PC-3 (cell line): Measurements from ENCODE around the gene THOC2. TPM values are rescaled to one million over a fixed set of nuclear protein-coding genes. Genes with fewer than 3 reads are reported as not detected.
"Not testable (repeated sequence)": the region's sequence is repeated elsewhere in the genome, so short reads cannot be mapped to it uniquely, and the experiment has no call there.

ENCODE experiments used
- ATAC-seq: fragments of 200-7000 bp; cut with Tn5 transposase; 2 replicates; pipeline ENCODE4 v1.9.1; 2020; ENCODE audit warnings: mild to moderate bottlenecking, moderate library complexity
- BruUV-seq: library from RNA; stranded (reverse); fragments of 400-500 nt; replicated peaks from 2 replicates; lab custom pipeline; 2021; lab: Mats Ljungman, UMichigan
- CTCF ChIA-PET: fragments of 300-600 bp; sonication (Branson Sonifier 250); formaldehyde crosslinking; loops from one replicate; lab custom pipeline; 2022; ENCODE audit warnings: antibody characterized with exemption; lab: Charles Lee
- POLR2A ChIA-PET: fragments of 300-600 bp; sonication (Branson Sonifier 250); formaldehyde crosslinking; loops from one replicate; lab custom pipeline; 2022; ENCODE audit warnings: antibody characterized with exemption; ENCODE audit not compliant: unreplicated experiment; lab: Charles Lee
- DNase-seq: peaks from one replicate; pipeline ENCODE4 v3.0.0-alpha.2; 2015
- H2AFZ ChIP-seq: fragments of 300-600 bp; sonication (generic); 2 replicates; pipeline ENCODE4 v1.6.0; 2016; ENCODE audit warnings: antibody characterized with exemption, low read length
- H3F3A ChIP-seq: fragments of 300-600 bp; sonication (generic); one replicate; pipeline ENCODE4 v1.6.0; 2017; ENCODE audit warnings: antibody characterized with exemption, low read length, control low read depth, mild to moderate bottlenecking; ENCODE audit not compliant: unreplicated experiment
- H3K27ac ChIP-seq: fragments of 300-600 bp; sonication (generic); 2 replicates; pipeline ENCODE4 v1.5.1; 2016; ENCODE audit warnings: mild to moderate bottlenecking, low read length
- H3K27me3 ChIP-seq: fragments of 300-600 bp; sonication (generic); 2 replicates; pipeline ENCODE4 v1.6.1; 2016; ENCODE audit warnings: low read length, mixed read lengths
- H3K36me3 ChIP-seq: fragments of 300-600 bp; sonication (generic); 2 replicates; pipeline ENCODE4 v1.6.1; 2016; ENCODE audit warnings: low read depth, mixed run types, low read length, mixed read lengths
- H3K4me1 ChIP-seq: fragments of 300-600 bp; sonication (generic); 2 replicates; pipeline ENCODE4 v1.5.1; 2016; ENCODE audit warnings: low read length; ENCODE audit not compliant: insufficient read depth
- H3K4me2 ChIP-seq: fragments of 300-600 bp; sonication (generic); 2 replicates; pipeline ENCODE4 v1.6.0; 2016; ENCODE audit warnings: low read length
- H3K4me3 ChIP-seq: fragments of 300-600 bp; sonication (generic); 2 replicates; pipeline ENCODE4 v1.5.1; 2016; ENCODE audit warnings: mild to moderate bottlenecking, low read length, mixed read lengths
- H3K79me2 ChIP-seq: fragments of 300-600 bp; sonication (generic); 2 replicates; pipeline ENCODE4 v1.6.1; 2017; ENCODE audit warnings: low read length, mixed read lengths
- H3K9ac ChIP-seq: fragments of 300-600 bp; sonication (generic); 2 replicates; pipeline ENCODE4 v1.6.0; 2016; ENCODE audit warnings: mild to moderate bottlenecking, low read length
- H3K9me2 ChIP-seq: fragments of 300-600 bp; sonication (generic); replicated peaks from 2 replicates; pipeline ENCODE4 v1.6.1; 2016; ENCODE audit warnings: mixed run types, low read length, mixed read lengths
- H3K9me3 ChIP-seq: fragments of 300-600 bp; sonication (generic); 2 replicates; pipeline ENCODE4 v1.6.1; 2016; ENCODE audit warnings: low read length, mixed read lengths
- H4K20me1 ChIP-seq: fragments of 300-600 bp; sonication (generic); 2 replicates; pipeline ENCODE4 v1.6.1; 2016; ENCODE audit warnings: low read length, mixed read lengths
- CTCF ChIP-seq: fragments of 300-600 bp; sonication (generic); conservative IDR thresholded peaks from 2 replicates; pipeline ENCODE4 v1.5.1; 2017; ENCODE audit warnings: antibody characterized with exemption, low read depth, mild to moderate bottlenecking, low read length
- EZH2 ChIP-seq: fragments of 300-600 bp; sonication (generic); IDR thresholded peaks from one replicate; pipeline ENCODE4 v1.6.1; 2017; ENCODE audit warnings: antibody characterized with exemption, mild to moderate bottlenecking, low read length; ENCODE audit not compliant: unreplicated experiment
- EZH2phosphoT487 ChIP-seq: fragments of 300-600 bp; sonication (generic); IDR thresholded peaks from 2 replicates; pipeline ENCODE4 v1.6.1; 2018; ENCODE audit warnings: mild to moderate bottlenecking, antibody characterized with exemption, low read length, borderline replicate concordance
- intact Hi-C: fragments of 100-400 bp; cut with micrococcal nuclease; formaldehyde crosslinking; loops from 2 replicates; pipeline ENCODE4 v1.9.0; 2023
- total RNA-seq: library from RNA; depleted of rRNA; stranded (reverse); fragments of >200 nt; gene quantifications from 2 replicates; pipeline ENCODE4 v1.2.3, GENCODE V29; 2014

THOC2 gene
- total RNA-seq, 1 experiment from 2014 or later, result 69.1 TPM

- no TSS peak for BruUV-seq
- no peak overlapping the region for H2AFZ ChIP-seq
- H3K27ac ChIP-seq, result peak overlapping the region; percentile 86
- CTCF ChIA-PET, result no interaction called here
- peak overlapping the region; percentile 54 for H3K4me2 ChIP-seq
- H3K4me1 ChIP-seq, result peaks cover 13% of the 10 kb centered on the region
- no peaks in the 10 kb centered on the region for H3K9me2 ChIP-seq
- ATAC-seq, result peak; percentile 98
- DNase-seq, result peak; percentile 69
- no peak overlapping the region for H3K4me3 ChIP-seq
- H3K9me3 ChIP-seq, result no peaks in the 10 kb centered on the region
- intact Hi-C loops, result no loop called here
- H4K20me1 ChIP-seq, result peaks cover 21% of the 10 kb centered on the region; the same call in 1 of the 2 replicates
- no peaks in the 10 kb centered on the region for H3K27me3 ChIP-seq
- peaks cover 100% of the 10 kb centered on the region for H3K79me2 ChIP-seq
- no peak overlapping the region for H3K9ac ChIP-seq
- POLR2A ChIA-PET, result interaction anchor here (0.6 kb wide), 1 partner anchor 11 kb away, joined by 4 read pairs; no protein-coding TSS in a partner anchor
- TF ChIP-seq CTCF (no peak), EZH2 (no peak), EZH2phosphoT487 (no peak)
- H3F3A ChIP-seq, result no peaks in the 10 kb centered on the region
- peaks cover 5% of the 10 kb centered on the region; the same call in 1 of the 2 replicates for H3K36me3 ChIP-seq
Observed at GRCh38 chrX:123720486-123720885, 12.4 kb downstream of the THOC2 start.

GRCh38 chrX:123713841-123714240 is 19.0 kb downstream of the THOC2 start:
- Histone ChIP-seq H3K9me2 (no peaks in the 10 kb centered on the region), H3K4me2 (peak overlapping the region; percentile 26), H3K4me1 (peaks cover 17% of the 10 kb centered on the region), H3K27me3 (no peaks in the 10 kb centered on the region), H2AFZ (no peak overlapping the region), H3K9ac (peak overlapping the region; percentile 45), H3K36me3 (no peaks in the 10 kb centered on the region), H3K4me3 (no peak overlapping the region), H4K20me1 (0 out of 2 replicates have a peak, but pooled peaks cover 10% of the 10 kb centered on the region), H3K9me3 (no peaks in the 10 kb centered on the region), H3K79me2 (peaks cover 89% of the 10 kb centered on the region), H3F3A (no peaks in the 10 kb centered on the region), H3K27ac (peak overlapping the region; percentile 69)
- DNase-seq (peak; percentile 21), ATAC-seq (peak; percentile 71)
- TF ChIP-seq EZH2phosphoT487 (no peak), EZH2 (no peak), CTCF (no peak)
- BruUV-seq, result no TSS peak
- CTCF ChIA-PET, result no interaction called here
- POLR2A ChIA-PET, result interaction anchor here (0.6 kb wide), 1 partner anchor 17 kb away, joined by 3 read pairs; no protein-coding TSS in a partner anchor
- intact Hi-C loops, result no loop called here

- peaks cover 17% of the 10 kb centered on the region for H3K4me1 ChIP-seq
- H3K9ac ChIP-seq, result peak overlapping the region; percentile 45
- H3F3A ChIP-seq, result no peaks in the 10 kb centered on the region
- 0 out of 2 replicates have a peak, but pooled peaks cover 10% of the 10 kb centered on the region for H4K20me1 ChIP-seq
- H3K9me2 ChIP-seq, result no peaks in the 10 kb centered on the region
- CTCF ChIA-PET, result no interaction called here
- no peak overlapping the region for H3K4me3 ChIP-seq
- intact Hi-C loops, result no loop called here
- no peaks in the 10 kb centered on the region for H3K9me3 ChIP-seq
- ATAC-seq (no peak), DNase-seq (no peak)
- peak overlapping the region; percentile 69 for H3K27ac ChIP-seq
- BruUV-seq, result no TSS peak
- peak overlapping the region; percentile 26; the same call in 1 of the 2 replicates for H3K4me2 ChIP-seq
- H3K27me3 ChIP-seq, result no peaks in the 10 kb centered on the region
- TF ChIP-seq CTCF (no peak), EZH2phosphoT487 (no peak), EZH2 (no peak)
- H3K79me2 ChIP-seq, result peaks cover 89% of the 10 kb centered on the region
- POLR2A ChIA-PET, result interaction anchor here (0.6 kb wide), 1 partner anchor 444 kb away, joined by 3 read pairs; no protein-coding TSS in a partner anchor
- no peaks in the 10 kb centered on the region for H3K36me3 ChIP-seq
- H2AFZ ChIP-seq, result no peak overlapping the region
Observed at GRCh38 chrX:123713434-123713833, 19.4 kb downstream of the THOC2 start.

- CTCF ChIA-PET, result not testable (repeated sequence)
Observed at GRCh38 chrX:123711201-123711600, 21.7 kb downstream of the THOC2 start.

More at GRCh38 chrX:123711201-123711600, 21.7 kb downstream of the THOC2 start:
- ATAC-seq, H3K9me2 ChIP-seq, H3K9ac ChIP-seq, H4K20me1 ChIP-seq, H3K9me3 ChIP-seq, BruUV-seq, H3K27me3 ChIP-seq, H3K4me2 ChIP-seq, H3K4me3 ChIP-seq, intact Hi-C loops, H2AFZ ChIP-seq, DNase-seq, H3K27ac ChIP-seq, H3F3A ChIP-seq, H3K36me3 ChIP-seq: not testable (repeated sequence)
- POLR2A ChIA-PET, result interaction anchor here (0.5 kb wide), 1 partner anchor 54 kb away, joined by 3 read pairs; no protein-coding TSS in a partner anchor
- Histone ChIP-seq H3K4me1 (peaks cover 17% of the 10 kb centered on the region), H3K79me2 (peaks cover 85% of the 10 kb centered on the region)
